ENCODE data around the gene FCHO2. TPM values are rescaled to one million over a fixed set of nuclear protein-coding genes. Genes with fewer than 3 reads are reported as not detected.

FCHO2 gene
- total RNA-seq, 1 donor from 2014 or later: 13.3 TPM

- H3K27me3 Mint-ChIP-seq (ENCODE audit: unreplicated experiment): no peaks in the 10 kb centered on the region
- peaks cover 18% of the 10 kb centered on the region for H3K36me3 Mint-ChIP-seq (ENCODE audit: unreplicated experiment)
- DNase-seq: no peak
Measured at GRCh38 chr5:73112359-73112758, 156.5 kb downstream of the FCHO2 start.

GRCh38 chr5:73114044-73114688 is 158.3 kb downstream of the FCHO2 start:
- Mint-ChIP-seq H3K9me3 (ENCODE audit: unreplicated experiment) (peaks cover 5% of the 10 kb centered on the region), H3K4me3 (ENCODE audit: unreplicated experiment) (no peak overlapping the region)

More at GRCh38 chr5:73112359-73112758, 156.5 kb downstream of the FCHO2 start:
- peaks cover 4% of the 10 kb centered on the region for H3K9me3 Mint-ChIP-seq (ENCODE audit: unreplicated experiment)
- H3K4me3 Mint-ChIP-seq (ENCODE audit: unreplicated experiment): no peak overlapping the region
- H3K4me1 Mint-ChIP-seq (ENCODE audit: low read depth, unreplicated experiment): peaks cover 3% of the 10 kb centered on the region
- no peak overlapping the region for H3K27ac Mint-ChIP-seq (ENCODE audit: unreplicated experiment)
- TF ChIP-seq CTCF (IDR thresholded peaks at IDR 0.05; ENCODE audit: partially characterized antibody, unreplicated experiment): no peak

GRCh38 chr5:73115399-73116051 is 159.7 kb downstream of the FCHO2 start:
- Mint-ChIP-seq H3K27me3 (ENCODE audit: unreplicated experiment) (peaks cover 5% of the 10 kb centered on the region), H3K9me3 (ENCODE audit: unreplicated experiment) (peaks cover 5% of the 10 kb centered on the region), H3K27ac (ENCODE audit: unreplicated experiment) (no peak overlapping the region), H3K4me3 (ENCODE audit: unreplicated experiment) (no peak overlapping the region), H3K36me3 (ENCODE audit: unreplicated experiment) (peaks cover 15% of the 10 kb centered on the region), H3K4me1 (ENCODE audit: low read depth, unreplicated experiment) (peaks cover 3% of the 10 kb centered on the region)
- no peak for DNase-seq
- TF ChIP-seq CTCF (IDR thresholded peaks at IDR 0.05; ENCODE audit: partially characterized antibody, unreplicated experiment): no peak

More at GRCh38 chr5:73114044-73114688, 158.3 kb downstream of the FCHO2 start:
- TF ChIP-seq CTCF (IDR thresholded peaks at IDR 0.05; ENCODE audit: partially characterized antibody, unreplicated experiment): no peak
- H3K27ac Mint-ChIP-seq (ENCODE audit: unreplicated experiment): no peak overlapping the region
- H3K27me3 Mint-ChIP-seq (ENCODE audit: unreplicated experiment): peaks cover 5% of the 10 kb centered on the region
- peaks cover 15% of the 10 kb centered on the region for H3K36me3 Mint-ChIP-seq (ENCODE audit: unreplicated experiment)
- no peak for DNase-seq
- H3K4me1 Mint-ChIP-seq (ENCODE audit: low read depth, unreplicated experiment): peaks cover 3% of the 10 kb centered on the region

- peaks cover 10% of the 10 kb centered on the region for H3K27me3 Mint-ChIP-seq (ENCODE audit: unreplicated experiment)
- H3K36me3 Mint-ChIP-seq (ENCODE audit: unreplicated experiment): peaks cover 15% of the 10 kb centered on the region
- TF ChIP-seq CTCF (IDR thresholded peaks at IDR 0.05; ENCODE audit: partially characterized antibody, unreplicated experiment): no peak
- H3K9me3 Mint-ChIP-seq (ENCODE audit: unreplicated experiment): peaks cover 5% of the 10 kb centered on the region
- H3K4me1 Mint-ChIP-seq (ENCODE audit: low read depth, unreplicated experiment): peaks cover 7% of the 10 kb centered on the region
- no peak overlapping the region for H3K27ac Mint-ChIP-seq (ENCODE audit: unreplicated experiment)
- no peak overlapping the region for H3K4me3 Mint-ChIP-seq (ENCODE audit: unreplicated experiment)
- no peak for DNase-seq
Measured at GRCh38 chr5:73116506-73116905, 160.7 kb downstream of the FCHO2 start.

All from glutamatergic neuron (in vitro differentiated cells).